Measurements from ENCODE around the gene KCNK7. TPM values are rescaled to one million over a fixed set of nuclear protein-coding genes. Genes with fewer than 3 reads are reported as not detected.

The KCNK7 gene
- total RNA-seq, 1 experiment from 2014 or later: 0.61 TPM

GRCh38 chr11:65592858-65593517, 2.6 kb downstream of the KCNK7 start (continued):
- no peak for TF ChIP-seq REST (IDR thresholded peaks at IDR 0.05; ENCODE audit: low read depth)
- no peak for TF ChIP-seq POLR2A (IDR thresholded peaks at IDR 0.05; ENCODE audit: borderline replicate concordance, extremely low read depth, insufficient read depth, insufficient read length)
- TF ChIP-seq YY1 (IDR thresholded peaks at IDR 0.05; ENCODE audit: extremely low read depth, insufficient replicate concordance, low read depth, low read length): no peak
- no peak for TF ChIP-seq SIN3A (IDR thresholded peaks at IDR 0.05; ENCODE audit: low read depth)
- TF ChIP-seq EGR1 (IDR thresholded peaks at IDR 0.05; ENCODE audit: low read depth): no peak
- TF ChIP-seq ZFX (IDR thresholded peaks at IDR 0.05): no peak

DNA sequence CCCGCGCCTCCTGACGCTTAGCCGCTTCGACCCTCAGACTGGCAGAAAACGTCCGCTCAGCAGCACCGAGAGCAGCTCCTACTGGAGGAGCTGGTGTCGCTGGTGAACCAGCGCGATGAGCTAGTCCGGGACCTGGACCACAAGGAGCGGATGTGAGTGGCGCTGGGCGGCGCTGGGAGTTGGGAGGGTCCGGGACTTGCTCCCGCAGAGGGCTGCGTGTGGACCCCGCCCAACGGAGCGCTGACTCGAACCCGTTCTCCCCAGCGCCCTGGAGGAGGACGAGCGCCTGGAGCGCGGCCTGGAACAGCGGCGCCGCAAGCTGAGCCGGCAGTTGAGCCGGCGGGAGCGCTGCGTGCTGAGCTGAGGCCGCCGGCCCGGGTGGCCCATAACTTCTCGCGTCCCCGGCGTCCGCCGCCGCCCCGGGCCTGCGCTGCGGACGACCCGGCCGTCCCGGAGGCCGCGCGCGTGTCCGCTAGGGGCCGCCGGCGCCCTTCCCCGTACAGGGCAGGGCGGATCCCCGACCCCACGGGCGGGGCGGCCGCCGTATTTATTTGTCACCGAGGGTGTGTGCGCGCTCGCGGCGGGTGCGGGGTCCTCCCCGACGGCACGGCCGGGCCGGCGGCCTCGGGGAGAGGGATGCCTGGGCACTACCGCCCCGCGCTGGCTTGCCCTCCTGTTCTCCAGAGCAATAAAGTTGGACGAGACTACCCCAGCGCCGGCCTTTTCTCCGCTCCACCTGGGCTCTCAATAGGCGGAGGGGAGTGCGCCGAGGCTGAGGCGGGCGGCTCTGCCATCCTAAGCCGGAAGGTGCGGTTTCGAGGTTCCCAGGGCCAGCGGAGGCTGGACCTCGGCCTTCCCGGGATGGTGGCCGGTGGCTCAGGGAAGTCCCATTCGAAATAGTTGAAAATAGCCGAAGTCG, 3.4 kb downstream of the KCNK7 start:
- RAD21 ChIA-PET (ENCODE audit: low non-redundant PET in 1 of 2, low total read pairs in 2 of 2, uncharacterized antibody in 2 of 2, unreplicated experiment in 2 of 2): no interaction called here
- BruUV-seq (replicated peaks): no TSS peak
- intact Hi-C loops (cut with micrococcal nuclease): no loop called here
- Histone ChIP-seq H2AFZ (ENCODE audit: low read depth, low read length, poor library complexity, severe bottlenecking) (no peak overlapping the region), H3K4me1 (ENCODE audit: control insufficient read depth in 1 of 2, insufficient read depth in 2 of 2, low read length in 2 of 2) (peaks cover 26 to 36% of the 10 kb centered on the region in 2 experiments), H3K4me3 (replicated peaks in 1 of 2; ENCODE audit: low read depth in 1 of 2, low read length in 2 of 2) (no peak overlapping the region), H3K4me2 (ENCODE audit: low read length) (no peak overlapping the region), H3K9me3 (ENCODE audit: control insufficient read depth in 1 of 2, insufficient read depth in 1 of 2, low read depth in 1 of 2, low read length in 2 of 2) (no peaks in the 10 kb centered on the region), H3K27ac (ENCODE audit: low read depth, low read length) (no peak overlapping the region), H3K9ac (ENCODE audit: low read length) (no peak overlapping the region), H3K79me2 (ENCODE audit: insufficient read depth, low read length) (no peaks in the 10 kb centered on the region), H3K9me2 (ENCODE audit: insufficient read depth) (no peaks in the 10 kb centered on the region), H3K27me3 (ENCODE audit: insufficient read depth, low read length) (no peaks in the 10 kb centered on the region), H3K36me3 (ENCODE audit: control insufficient read depth in 1 of 2, insufficient read depth in 2 of 2, low read length in 2 of 2) (no peaks in the 10 kb centered on the region), H4K20me1 (ENCODE audit: insufficient read depth) (no peaks in the 10 kb centered on the region)
- POLR2A ChIA-PET: interaction anchor here (0.9 kb wide), 1 partner anchor 235 kb away, joined by 3 read pairs; no protein-coding TSS in a partner anchor
- ATAC-seq (no peak), DNase-seq (ENCODE audit: low read depth, low spot score) (no peak)
- CTCF ChIA-PET: interaction anchor here (0.7 to 3.5 kb wide), 4 partner anchors 11 to 51 kb away, joined by 3 to 28 read pairs (median 10); partner anchors contain the start of genes EHBP1L1 and FAM89B
- TF ChIP-seq POLR2AphosphoS5 (IDR thresholded peaks at IDR 0.05; ENCODE audit: low read depth, low read length) (no peak), CEBPB (IDR thresholded peaks at IDR 0.05; ENCODE audit: low read depth) (no peak), EGR1 (IDR thresholded peaks at IDR 0.05; ENCODE audit: low read depth) (no peak), JUND (IDR thresholded peaks at IDR 0.05) (no peak), CBX3 (IDR thresholded peaks at IDR 0.05; ENCODE audit: low read depth) (no peak), ELF1 (IDR thresholded peaks at IDR 0.05; ENCODE audit: borderline replicate concordance, low read depth) (no peak), RAD21 (IDR thresholded peaks at IDR 0.05; ENCODE audit: low read depth) (no peak), ZNF274 (IDR thresholded peaks at IDR 0.05; ENCODE audit: low read depth, low read length) (no peak), FOSL1 (IDR thresholded peaks at IDR 0.05; ENCODE audit: low read depth) (no peak), YY1 (IDR thresholded peaks at IDR 0.05; ENCODE audit: extremely low read depth, insufficient replicate concordance, low read depth, low read length) (no peak), TCF7L2 (IDR thresholded peaks at IDR 0.05; ENCODE audit: borderline replicate concordance, extremely low read depth, insufficient read depth, insufficient read length) (no peak), ATF3 (IDR thresholded peaks at IDR 0.05) (no peak), EZH2phosphoT487 (IDR thresholded peaks at IDR 0.05; ENCODE audit: borderline replicate concordance) (no peak)
- TF ChIP-seq, protein P1, sequence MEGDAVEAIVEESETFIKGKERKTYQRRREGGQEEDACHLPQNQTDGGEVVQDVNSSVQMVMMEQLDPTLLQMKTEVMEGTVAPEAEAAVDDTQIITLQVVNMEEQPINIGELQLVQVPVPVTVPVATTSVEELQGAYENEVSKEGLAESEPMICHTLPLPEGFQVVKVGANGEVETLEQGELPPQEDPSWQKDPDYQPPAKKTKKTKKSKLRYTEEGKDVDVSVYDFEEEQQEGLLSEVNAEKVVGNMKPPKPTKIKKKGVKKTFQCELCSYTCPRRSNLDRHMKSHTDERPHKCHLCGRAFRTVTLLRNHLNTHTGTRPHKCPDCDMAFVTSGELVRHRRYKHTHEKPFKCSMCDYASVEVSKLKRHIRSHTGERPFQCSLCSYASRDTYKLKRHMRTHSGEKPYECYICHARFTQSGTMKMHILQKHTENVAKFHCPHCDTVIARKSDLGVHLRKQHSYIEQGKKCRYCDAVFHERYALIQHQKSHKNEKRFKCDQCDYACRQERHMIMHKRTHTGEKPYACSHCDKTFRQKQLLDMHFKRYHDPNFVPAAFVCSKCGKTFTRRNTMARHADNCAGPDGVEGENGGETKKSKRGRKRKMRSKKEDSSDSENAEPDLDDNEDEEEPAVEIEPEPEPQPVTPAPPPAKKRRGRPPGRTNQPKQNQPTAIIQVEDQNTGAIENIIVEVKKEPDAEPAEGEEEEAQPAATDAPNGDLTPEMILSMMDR (IDR thresholded peaks at IDR 0.05 in 2 of 3, conservative IDR thresholded peaks at IDR 0.05 in 1 of 3; ENCODE audit: borderline replicate concordance in 1 of 3, insufficient read depth in 1 of 3, low read depth in 2 of 3, low read length in 2 of 3): no peak
